PC-9 (cell line): Measurements from ENCODE around the gene FERMT3. TPM values are rescaled to one million over a fixed set of nuclear protein-coding genes. Genes with fewer than 3 reads are reported as not detected.

Source experiments
- BruUV-seq: library from RNA; stranded (reverse); fragments of 400-500 nt; replicated peaks from 2 replicates; lab custom pipeline; 2021; lab: Mats Ljungman, UMichigan
- CTCF ChIA-PET: fragments of 300-600 bp; sonication (Branson Sonifier 250); formaldehyde crosslinking; loops from one replicate; lab custom pipeline; 2022; ENCODE audit warnings: antibody characterized with exemption; lab: Charles Lee
- POLR2A ChIA-PET: fragments of 300-600 bp; sonication (Branson Sonifier 250); formaldehyde crosslinking; loops from one replicate; lab custom pipeline; 2022; ENCODE audit warnings: antibody characterized with exemption; ENCODE audit not compliant: unreplicated experiment; lab: Charles Lee
- DNase-seq, 2 experiments: peaks; one replicate each; pipeline versions ENCODE4 v3.0.0 to v3.0.0-alpha.2; 2015 to 2022; ENCODE audit warnings: mixed read lengths in 1 of 2
- H2AFZ ChIP-seq: fragments of 200-600 bp; sonication (generic); 2 replicates; pipeline ENCODE4 v1.8.1; 2017; ENCODE audit warnings: antibody characterized with exemption
- H3F3A ChIP-seq: fragments of 200-600 bp; sonication (generic); 2 replicates; pipeline ENCODE4 v1.8.1; 2017; ENCODE audit warnings: antibody characterized with exemption, mild to moderate bottlenecking, low read depth; ENCODE audit not compliant: insufficient read depth
- H3K27ac ChIP-seq: fragments of 200-600 bp; sonication (generic); 2 replicates; pipeline ENCODE4 v1.6.1; 2016; ENCODE audit warnings: mixed run types
- H3K27me3 ChIP-seq: fragments of 200-600 bp; sonication (generic); 2 replicates; pipeline ENCODE4 v1.6.1; 2016; ENCODE audit warnings: low read depth, mixed run types; ENCODE audit not compliant: insufficient read depth
- H3K36me3 ChIP-seq: fragments of 200-600 bp; sonication (generic); 2 replicates; pipeline ENCODE4 v1.6.1; 2016; ENCODE audit warnings: low read depth, mixed run types
- H3K4me1 ChIP-seq: fragments of 200-600 bp; sonication (generic); replicated peaks from 2 replicates; pipeline ENCODE4 v1.6.1; 2016; ENCODE audit warnings: mixed run types; ENCODE audit not compliant: insufficient read depth
- H3K4me2 ChIP-seq: fragments of 200-600 bp; sonication (generic); 2 replicates; pipeline ENCODE4 v1.6.1; 2017; ENCODE audit warnings: mixed run types
- H3K4me3 ChIP-seq: fragments of 200-600 bp; sonication (generic); 2 replicates; pipeline ENCODE4 v1.6.1; 2016; ENCODE audit warnings: mixed run types
- H3K79me2 ChIP-seq: fragments of 200-600 bp; sonication (generic); 2 replicates; pipeline ENCODE4 v1.6.1; 2017; ENCODE audit warnings: low read depth, mixed run types
- H3K9me2 ChIP-seq: fragments of 200-600 bp; sonication (generic); 2 replicates; pipeline ENCODE4 v1.8.1; 2017; ENCODE audit warnings: mild to moderate bottlenecking; ENCODE audit not compliant: insufficient read depth
- H3K9me3 ChIP-seq: fragments of 200-600 bp; sonication (generic); 2 replicates; pipeline ENCODE4 v1.8.1; 2016; ENCODE audit warnings: low read depth; ENCODE audit not compliant: insufficient read depth
- H4K20me1 ChIP-seq: fragments of 200-600 bp; sonication (generic); 2 replicates; pipeline ENCODE4 v1.8.1; 2017; ENCODE audit not compliant: insufficient read depth
- EZH2 ChIP-seq: fragments of 200-600 bp; sonication (generic); IDR thresholded peaks from 2 replicates; pipeline ENCODE4 v1.8.0; 2017; ENCODE audit warnings: antibody characterized with exemption, low read depth
- intact Hi-C: fragments of 100-400 bp; cut with micrococcal nuclease; formaldehyde crosslinking; loops from one replicate; pipeline ENCODE4 v1.10.0; 2022; ENCODE audit not compliant: unreplicated experiment
- total RNA-seq: library from RNA; stranded (reverse); gene quantifications from 2 replicates; pipeline ENCODE4 v1.2.3, GENCODE V29; 2021
- TF ChIP-seq, protein P1 (sequence below): fragments of 200-600 bp; sonication (generic); conservative IDR thresholded peaks from 2 replicates; pipeline ENCODE4 v1.6.1; 2017; ENCODE audit warnings: mixed run types, antibody characterized with exemption, mild to moderate bottlenecking, moderate library complexity

Gene FERMT3
- total RNA-seq, 1 experiment from 2014 or later = 5.0 TPM

GRCh38 chr11:64185175-64185692, 21.3 kb upstream of the FERMT3 start:
- H2AFZ ChIP-seq = peak overlapping the region; percentile 79
- intact Hi-C loops = loop anchor here (1.0 to 5.0 kb wide), 3 partner anchors 20 to 120 kb away; partner anchors contain the start of genes DNAJC4, ESRRA and VEGFB
- CTCF ChIA-PET = interaction anchor here (0.6 to 0.7 kb wide), 5 partner anchors 15 to 622 kb away, joined by 3 to 7 read pairs (median 3); no protein-coding TSS in a partner anchor
- peak overlapping the region; percentile 64 for H3K27ac ChIP-seq
- no peak for TF ChIP-seq EZH2
- TF ChIP-seq, protein P1, sequence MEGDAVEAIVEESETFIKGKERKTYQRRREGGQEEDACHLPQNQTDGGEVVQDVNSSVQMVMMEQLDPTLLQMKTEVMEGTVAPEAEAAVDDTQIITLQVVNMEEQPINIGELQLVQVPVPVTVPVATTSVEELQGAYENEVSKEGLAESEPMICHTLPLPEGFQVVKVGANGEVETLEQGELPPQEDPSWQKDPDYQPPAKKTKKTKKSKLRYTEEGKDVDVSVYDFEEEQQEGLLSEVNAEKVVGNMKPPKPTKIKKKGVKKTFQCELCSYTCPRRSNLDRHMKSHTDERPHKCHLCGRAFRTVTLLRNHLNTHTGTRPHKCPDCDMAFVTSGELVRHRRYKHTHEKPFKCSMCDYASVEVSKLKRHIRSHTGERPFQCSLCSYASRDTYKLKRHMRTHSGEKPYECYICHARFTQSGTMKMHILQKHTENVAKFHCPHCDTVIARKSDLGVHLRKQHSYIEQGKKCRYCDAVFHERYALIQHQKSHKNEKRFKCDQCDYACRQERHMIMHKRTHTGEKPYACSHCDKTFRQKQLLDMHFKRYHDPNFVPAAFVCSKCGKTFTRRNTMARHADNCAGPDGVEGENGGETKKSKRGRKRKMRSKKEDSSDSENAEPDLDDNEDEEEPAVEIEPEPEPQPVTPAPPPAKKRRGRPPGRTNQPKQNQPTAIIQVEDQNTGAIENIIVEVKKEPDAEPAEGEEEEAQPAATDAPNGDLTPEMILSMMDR = 0 out of 2 replicates have a peak, but pooled peaks have one; percentile 26
- H3K79me2 ChIP-seq = peaks cover 28% of the 10 kb centered on the region
- peak in 1 of 2 experiments; percentile 66 for DNase-seq
- BruUV-seq = TSS peak; percentile 70
- peak overlapping the region; percentile 90 for H3K4me2 ChIP-seq
- H3K4me1 ChIP-seq = peaks cover 31% of the 10 kb centered on the region
- H3K4me3 ChIP-seq = peak overlapping the region; percentile 64
- peaks cover 6% of the 10 kb centered on the region; the same call in 1 of the 2 replicates for H3K36me3 ChIP-seq
- no peaks in the 10 kb centered on the region for H3K9me2 ChIP-seq
- POLR2A ChIA-PET = interaction anchor here (0.5 to 0.8 kb wide), 9 partner anchors 16 to 1584 kb away, joined by 3 to 19 read pairs (median 5); partner anchors contain the start of genes HNRNPUL2 and MTA2
- no peaks in the 10 kb centered on the region for H3K9me3 ChIP-seq
- H4K20me1 ChIP-seq = no peaks in the 10 kb centered on the region; the same call in 1 of the 2 replicates
- H3F3A ChIP-seq = peaks cover 37% of the 10 kb centered on the region; the same call in 1 of the 2 replicates
- H3K27me3 ChIP-seq = no peaks in the 10 kb centered on the region

DNA sequence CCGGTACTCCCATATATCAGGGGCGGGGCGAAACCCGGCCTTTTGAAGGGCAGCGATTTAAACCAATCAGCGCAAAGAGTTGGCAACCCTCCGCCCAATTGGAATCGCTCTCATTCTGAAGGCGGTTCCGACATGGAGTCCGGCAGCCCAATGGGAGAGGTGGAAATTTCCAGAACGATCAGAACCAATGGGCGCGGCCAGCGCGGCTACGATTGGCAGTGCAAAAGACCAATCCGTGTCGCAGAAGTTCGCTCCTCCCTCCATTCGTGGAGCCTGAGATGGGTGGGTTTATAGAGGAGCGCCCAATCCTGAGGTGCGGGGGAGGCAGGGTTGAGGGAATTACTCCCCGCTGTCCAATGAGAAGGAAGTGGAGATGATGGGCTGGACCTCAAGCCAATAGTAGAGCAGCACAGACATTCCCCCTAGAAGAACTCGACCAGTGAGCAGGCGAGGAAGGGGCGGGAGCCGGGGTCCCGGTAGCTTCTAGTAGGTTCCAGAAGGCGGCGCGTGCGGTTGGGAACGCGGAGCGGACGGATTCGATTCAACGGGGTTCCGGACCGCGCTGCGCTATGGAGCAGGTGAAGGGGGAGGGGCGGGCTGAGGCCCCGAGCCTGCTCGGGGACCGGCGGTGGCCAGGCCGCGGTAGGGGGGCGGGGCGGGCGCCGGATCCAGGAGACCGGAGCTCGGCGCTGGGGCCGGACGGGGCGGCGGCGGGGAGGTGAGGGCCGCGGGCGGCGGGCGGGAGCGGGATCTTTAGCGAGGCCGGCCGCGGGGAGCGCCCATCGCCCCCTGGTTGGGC, 20.6 kb upstream of the FERMT3 start, which contains the start of gene STIP1:
Gene STIP1, plus strand, starts transcription at position 479 of the 799 bp plus-strand sequence. Its CDS starts 91 bp downstream, at position 570.
- Histone ChIP-seq H3K4me1 (peaks cover 29% of the 10 kb centered on the region), H3K9me3 (no peaks in the 10 kb centered on the region), H2AFZ (peak within 1 kb of the TSS; percentile 79), H3K4me3 (peak within 1 kb of the TSS; percentile 64), H3K27ac (peak within 1 kb of the TSS; percentile 64), H4K20me1 (no peaks in the 10 kb centered on the region; the same call in 1 of the 2 replicates), H3K9me2 (no peaks in the 10 kb centered on the region), H3K27me3 (no peaks in the 10 kb centered on the region), H3F3A (peaks cover 44% of the 10 kb centered on the region; the same call in 1 of the 2 replicates), H3K79me2 (peaks cover 28% of the 10 kb centered on the region), H3K36me3 (peaks cover 12% of the 10 kb centered on the region; the same call in 1 of the 2 replicates), H3K4me2 (peak within 1 kb of the TSS; percentile 90)
- POLR2A ChIA-PET = interaction anchor here (0.5 to 0.8 kb wide), 7 partner anchors 16 to 344 kb away, joined by 3 to 19 read pairs (median 5); no protein-coding TSS in a partner anchor
- TF ChIP-seq, protein P1 = peak; percentile 31; the same call in 1 of the 2 replicates
- no peak for TF ChIP-seq EZH2
- no TSS peak for BruUV-seq
- intact Hi-C loops = loop anchor here (1.0 to 5.0 kb wide), 3 partner anchors 21 to 119 kb away; partner anchors contain the start of genes DNAJC4, ESRRA and VEGFB
- CTCF ChIA-PET = interaction anchor here (0.6 to 0.8 kb wide), 8 partner anchors 15 to 301 kb away, joined by 3 to 6 read pairs (median 3); partner anchors contain the start of gene CATSPERZ
- peak; percentile 100 for DNase-seq
